DND-41 (cell line): ENCODE data around the gene SLC35G1.

Experiments used
- ATAC-seq: fragments of 200-7000 bp; cut with Tn5 transposase; 3 replicates; pipeline ENCODE4 v1.9.1; 2021; ENCODE audit warnings: low read depth; ENCODE audit not compliant: insufficient read depth
- DNase-seq: peaks from one replicate; pipeline ENCODE4 v3.0.0-alpha.2; 2020
- H2AFZ ChIP-seq: 2 replicates; pipeline ENCODE4 v1.6.0; 2012; ENCODE audit warnings: low read depth, low read length
- H3K27ac ChIP-seq: 2 replicates; pipeline ENCODE4 v1.5.1; 2012; ENCODE audit warnings: low read length, inconsistent platforms
- H3K27me3 ChIP-seq: fragments of 200-600 bp; sonication (generic); 2 replicates; pipeline ENCODE4 v1.6.0; 2012; ENCODE audit warnings: low read length, mild to moderate bottlenecking, inconsistent platforms; ENCODE audit not compliant: insufficient read depth, poor library complexity
- H3K36me3 ChIP-seq: 2 replicates; pipeline ENCODE4 v1.5.1; 2012; ENCODE audit warnings: low read length, inconsistent platforms; ENCODE audit not compliant: insufficient read depth
- H3K4me1 ChIP-seq: 2 replicates; pipeline ENCODE4 v1.5.1; 2012; ENCODE audit warnings: mild to moderate bottlenecking, low read length; ENCODE audit not compliant: insufficient read depth
- H3K4me2 ChIP-seq: 2 replicates; pipeline ENCODE4 v1.6.0; 2012; ENCODE audit warnings: mild to moderate bottlenecking, moderate library complexity, low read length, inconsistent platforms; ENCODE audit not compliant: insufficient read depth
- H3K4me3 ChIP-seq, 2 experiments: fragments of 200-600 bp in 1 of 2; shearing (Covaris generic) in 1 of 2; 2 replicates each; pipeline ENCODE4 v1.5.1; 2012 to 2016; ENCODE audit warnings: inconsistent platforms in 2 of 2, low read length in 2 of 2, mild to moderate bottlenecking in 2 of 2, low read depth in 1 of 2, moderate library complexity in 1 of 2
- H3K79me2 ChIP-seq: 2 replicates; pipeline ENCODE4 v1.6.0; 2012; ENCODE audit warnings: low read length, inconsistent platforms; ENCODE audit not compliant: insufficient read depth
- H3K9ac ChIP-seq: 2 replicates; pipeline ENCODE4 v1.6.0; 2012; ENCODE audit warnings: low read depth, mild to moderate bottlenecking, inconsistent platforms, low read length, moderate library complexity
- H3K9me3 ChIP-seq: 2 replicates; pipeline ENCODE4 v1.5.1; 2012; ENCODE audit warnings: low read length, moderate library complexity, mild to moderate bottlenecking, inconsistent platforms; ENCODE audit not compliant: insufficient read depth, severe bottlenecking
- H4K20me1 ChIP-seq: 2 replicates; pipeline ENCODE4 v1.6.0; 2012; ENCODE audit warnings: low read length; ENCODE audit not compliant: insufficient read depth
- CTCF ChIP-seq: IDR thresholded peaks from 2 replicates; pipeline ENCODE4 v1.5.1; 2012; ENCODE audit warnings: borderline replicate concordance, low read length, moderate library complexity, mild to moderate bottlenecking; ENCODE audit not compliant: poor library complexity, severe bottlenecking; ENCODE audit errors: extremely low read depth
- EZH2 ChIP-seq: IDR thresholded peaks from 3 replicates; pipeline ENCODE4 v1.6.1; 2012; ENCODE audit warnings: borderline replicate concordance, low read depth, mild to moderate bottlenecking, moderate library complexity, low read length, inconsistent platforms; ENCODE audit not compliant: severe bottlenecking

SLC35G1 gene

GRCh38 chr10:93912444-93912843 lies 18.7 kb downstream of the SLC35G1 start:
- no peak overlapping the region for H3K9ac ChIP-seq
- no peak overlapping the region for H3K4me3 ChIP-seq
- ATAC-seq (no peak), DNase-seq (no peak)
- H3K4me2 ChIP-seq, result no peak overlapping the region
- H3K9me3 ChIP-seq, result no peaks in the 10 kb centered on the region
- H2AFZ ChIP-seq, result no peak overlapping the region
- no peaks in the 10 kb centered on the region for H3K4me1 ChIP-seq
- no peaks in the 10 kb centered on the region for H3K79me2 ChIP-seq
- H3K36me3 ChIP-seq, result no peaks in the 10 kb centered on the region
- H4K20me1 ChIP-seq, result no peaks in the 10 kb centered on the region
- TF ChIP-seq CTCF, result no peak
- TF ChIP-seq EZH2, result no peak
- H3K27ac ChIP-seq, result no peak overlapping the region
- H3K27me3 ChIP-seq, result peaks cover 6% of the 10 kb centered on the region

- ATAC-seq, result no peak
- TF ChIP-seq CTCF (no peak), EZH2 (no peak)
- Histone ChIP-seq H3K27me3 (peaks cover 10% of the 10 kb centered on the region), H3K79me2 (no peaks in the 10 kb centered on the region), H3K4me2 (no peak overlapping the region), H3K9ac (no peak overlapping the region), H3K9me3 (no peaks in the 10 kb centered on the region), H3K27ac (no peak overlapping the region), H3K4me1 (no peaks in the 10 kb centered on the region), H3K4me3 (no peak overlapping the region), H2AFZ (no peak overlapping the region), H4K20me1 (no peaks in the 10 kb centered on the region), H3K36me3 (no peaks in the 10 kb centered on the region)
- no peak for DNase-seq
Observed at GRCh38 chr10:93913706-93914105, 19.9 kb downstream of the SLC35G1 start.

- Histone ChIP-seq H3K27me3 (peaks cover 6% of the 10 kb centered on the region), H3K4me3 (no peak overlapping the region), H3K9me3 (no peaks in the 10 kb centered on the region), H3K79me2 (no peaks in the 10 kb centered on the region), H3K4me1 (no peaks in the 10 kb centered on the region), H3K9ac (no peak overlapping the region), H2AFZ (no peak overlapping the region), H3K27ac (no peak overlapping the region), H3K4me2 (no peak overlapping the region), H4K20me1 (no peaks in the 10 kb centered on the region), H3K36me3 (no peaks in the 10 kb centered on the region)
- DNase-seq (no peak), ATAC-seq (no peak)
- TF ChIP-seq CTCF (no peak), EZH2 (no peak)
Observed at GRCh38 chr10:93915598-93915997, 21.8 kb downstream of the SLC35G1 start.
